GM12865 (cell line): ENCODE measurements around the gene FBN1.

Experiments
- DNase-seq: peaks from one replicate; pipeline ENCODE4 v3.0.0; 2010; ENCODE audit warnings: low read depth
- H3K4me3 ChIP-seq: 2 replicates; pipeline ENCODE4 v1.5.1; 2011; ENCODE audit warnings: mild to moderate bottlenecking, low read depth, low read length, control low read depth
- CTCF ChIP-seq: IDR thresholded peaks from 2 replicates; pipeline ENCODE4 v1.5.1; 2011; ENCODE audit warnings: low read length, control low read depth, low read depth, inconsistent platforms; ENCODE audit not compliant: insufficient read depth; ENCODE audit errors: missing control alignments

FBN1 gene

GRCh38 chr15:48584812-48585563 is 60.5 kb downstream of the FBN1 start:
- TF ChIP-seq CTCF = no peak
- H3K4me3 ChIP-seq = no peak overlapping the region
- no peak for DNase-seq

- TF ChIP-seq CTCF = no peak
- no peak overlapping the region for H3K4me3 ChIP-seq
- no peak for DNase-seq
Observed at GRCh38 chr15:48584090-48584811, 61.3 kb downstream of the FBN1 start.

GRCh38 chr15:48582452-48583247 is 62.9 kb downstream of the FBN1 start:
- DNase-seq = no peak
- no peak for TF ChIP-seq CTCF

GRCh38 chr15:48581219-48581618 is 64.3 kb downstream of the FBN1 start:
- no peak for TF ChIP-seq CTCF
- DNase-seq = no peak
- H3K4me3 ChIP-seq = no peak overlapping the region

More at GRCh38 chr15:48582452-48583247, 62.9 kb downstream of the FBN1 start:
- no peak overlapping the region for H3K4me3 ChIP-seq

- DNase-seq = no peak
- no peak for TF ChIP-seq CTCF
- H3K4me3 ChIP-seq = no peak overlapping the region
Observed at GRCh38 chr15:48580736-48581135, 64.8 kb downstream of the FBN1 start.

GRCh38 chr15:48579945-48580671 is 65.4 kb downstream of the FBN1 start:
- H3K4me3 ChIP-seq = no peak overlapping the region
- TF ChIP-seq CTCF = no peak
- DNase-seq = no peak
